IMR-90 (cell line): ENCODE data around the gene MFAP4. TPM values are rescaled to one million over a fixed set of nuclear protein-coding genes. Genes with fewer than 3 reads are reported as not detected.

ENCODE experiments used
- ATAC-seq: fragments of 200-7000 bp; cut with Tn5 transposase; 2 replicates; pipeline ENCODE4 v1.9.1; 2020; ENCODE audit warnings: low read depth, mild to moderate bottlenecking, moderate library complexity
- BruUV-seq: library from RNA; stranded (reverse); fragments of 400-500 nt; replicated peaks from 2 replicates; lab custom pipeline; 2021; lab: Mats Ljungman, UMichigan
- CTCF ChIA-PET: fragments of 300-600 bp; formaldehyde crosslinking; extraction: SDS; loops from one replicate; lab custom pipeline; 2021; ENCODE audit warnings: antibody characterized with exemption; lab: Yijun Ruan, JAX
- POLR2A ChIA-PET: fragments of 300-600 bp; sonication (Branson Sonifier 250); formaldehyde crosslinking; loops from one replicate; lab custom pipeline; 2022; ENCODE audit warnings: antibody characterized with exemption; ENCODE audit not compliant: unreplicated experiment; lab: Charles Lee
- DNase-seq: peaks from one replicate; pipeline ENCODE4 v3.0.0; 2013
- H2AFZ ChIP-seq: replicated peaks from 2 replicates; pipeline ENCODE3; 2013; ENCODE audit warnings: low read length, mild to moderate bottlenecking; ENCODE audit not compliant: poor library complexity
- H2AK5ac ChIP-seq: 2 replicates; pipeline ENCODE4 v1.6.1; 2013; ENCODE audit warnings: low read depth, low read length, inconsistent platforms
- H2AK9ac ChIP-seq: replicated peaks from 2 replicates; pipeline ENCODE3; 2013; ENCODE audit warnings: mild to moderate bottlenecking, low read depth, low read length, moderate library complexity; ENCODE audit not compliant: poor library complexity
- H2BK120ac ChIP-seq: 2 replicates; pipeline ENCODE4 v1.6.1; 2013; ENCODE audit warnings: low read depth, low read length, inconsistent platforms
- H2BK15ac ChIP-seq: 3 replicates; pipeline ENCODE4 v1.6.1; 2013; ENCODE audit warnings: low read depth, low read length, inconsistent platforms
- H2BK20ac ChIP-seq: 2 replicates; pipeline ENCODE4 v1.6.1; 2013; ENCODE audit warnings: low read depth, mild to moderate bottlenecking, inconsistent platforms, low read length, moderate library complexity
- H2BK5ac ChIP-seq: 2 replicates; pipeline ENCODE4 v1.6.1; 2013; ENCODE audit warnings: mild to moderate bottlenecking, low read depth, low read length, inconsistent platforms; ENCODE audit not compliant: poor library complexity, severe bottlenecking
- H3K14ac ChIP-seq: replicated peaks from 2 replicates; pipeline ENCODE4 v1.6.1; 2013; ENCODE audit warnings: low read depth, low read length, inconsistent platforms
- H3K18ac ChIP-seq: 2 replicates; pipeline ENCODE4 v1.6.1; 2013; ENCODE audit warnings: low read depth, low read length, control low read depth
- H3K23ac ChIP-seq: 2 replicates; pipeline ENCODE4 v1.6.1; 2013; ENCODE audit warnings: low read depth, low read length, inconsistent platforms
- H3K27ac ChIP-seq: 2 replicates; pipeline ENCODE4 v1.5.1; 2013; ENCODE audit warnings: mild to moderate bottlenecking, control low read depth, low read length; ENCODE audit not compliant: insufficient read depth
- H3K27me3 ChIP-seq: 2 replicates; pipeline ENCODE4 v1.6.1; 2013; ENCODE audit warnings: low read length; ENCODE audit not compliant: control insufficient read depth, insufficient read depth
- H3K36me3 ChIP-seq: 2 replicates; pipeline ENCODE4 v1.6.1; 2013; ENCODE audit warnings: low read length, mixed read lengths; ENCODE audit not compliant: control insufficient read depth, insufficient read depth
- H3K4ac ChIP-seq: 2 replicates; pipeline ENCODE4 v1.6.1; 2013; ENCODE audit warnings: low read depth, low read length, inconsistent platforms
- H3K4me1 ChIP-seq: 2 replicates; pipeline ENCODE4 v1.6.1; 2013; ENCODE audit warnings: low read length, mixed read lengths; ENCODE audit not compliant: control insufficient read depth, insufficient read depth
- H3K4me2 ChIP-seq: 2 replicates; pipeline ENCODE4 v1.6.1; 2013; ENCODE audit warnings: low read depth, mild to moderate bottlenecking, control low read depth, low read length, moderate library complexity
- H3K4me3 ChIP-seq: 2 replicates; pipeline ENCODE4 v1.5.1; 2013; ENCODE audit warnings: low read depth, mild to moderate bottlenecking, control low read depth, low read length, moderate library complexity; ENCODE audit not compliant: insufficient read depth
- H3K56ac ChIP-seq: 2 replicates; pipeline ENCODE4 v1.6.1; 2013; ENCODE audit warnings: low read length, inconsistent platforms; ENCODE audit not compliant: insufficient read depth; ENCODE audit errors: extremely low read depth
- H3K79me1 ChIP-seq, 2 experiments: 2 replicates each; pipeline ENCODE4 v1.6.1; 2013; ENCODE audit warnings: low read length in 2 of 2, inconsistent platforms in 1 of 2, low read depth in 1 of 2
- H3K9ac ChIP-seq: 2 replicates; pipeline ENCODE4 v1.6.1; 2013; ENCODE audit warnings: low read depth, low read length, control low read depth
- H3K9me1 ChIP-seq: 2 replicates; pipeline ENCODE4 v1.6.1; 2013; ENCODE audit warnings: low read length, inconsistent platforms; ENCODE audit not compliant: insufficient read depth
- H3K9me3 ChIP-seq: 2 replicates; pipeline ENCODE4 v1.6.1; 2013; ENCODE audit warnings: low read length; ENCODE audit not compliant: control insufficient read depth, insufficient read depth
- H4K20me1 ChIP-seq: 2 replicates; pipeline ENCODE4 v1.6.1; 2013; ENCODE audit warnings: low read length, inconsistent platforms; ENCODE audit not compliant: insufficient read depth
- H4K5ac ChIP-seq: 2 replicates; pipeline ENCODE4 v1.6.1; 2013; ENCODE audit warnings: mild to moderate bottlenecking, low read depth, low read length, control low read depth
- H4K8ac ChIP-seq, 2 experiments: 2 replicates each; pipeline ENCODE4 v1.6.1; 2013; ENCODE audit warnings: low read depth in 2 of 2, low read length in 2 of 2, control low read depth in 1 of 2, inconsistent platforms in 1 of 2
- H4K91ac ChIP-seq: 2 replicates; pipeline ENCODE4 v1.6.1; 2013; ENCODE audit warnings: low read depth, low read length, inconsistent platforms; ENCODE audit not compliant: insufficient read depth
- BHLHE40 ChIP-seq: fragments of 150-350 bp; IDR thresholded peaks from 2 replicates; pipeline ENCODE4 v1.6.1; 2016; ENCODE audit warnings: mild to moderate bottlenecking, low read depth, low read length
- CEBPB ChIP-seq: IDR thresholded peaks from 2 replicates; pipeline ENCODE4 v1.6.1; 2012; ENCODE audit warnings: low read depth, low read length, improper control_type of control experiment
- CHD1 ChIP-seq: IDR thresholded peaks from 2 replicates; pipeline ENCODE4 v1.6.1; 2012; ENCODE audit warnings: low read depth, low read length, improper control_type of control experiment
- CTCF ChIP-seq: conservative IDR thresholded peaks from 2 replicates; pipeline ENCODE4 v1.5.1; 2012; ENCODE audit warnings: mild to moderate bottlenecking, low read depth, low read length, improper control_type of control experiment
- ELK1 ChIP-seq: fragments of 150-350 bp; IDR thresholded peaks from 2 replicates; pipeline ENCODE4 v1.6.1; 2016; ENCODE audit warnings: low read depth, mild to moderate bottlenecking, low read length, moderate library complexity, borderline replicate concordance
- FOS ChIP-seq: fragments of 150-350 bp; IDR thresholded peaks from 2 replicates; pipeline ENCODE4 v1.6.1; 2016; ENCODE audit warnings: low read depth, low read length
- MAFK ChIP-seq: IDR thresholded peaks from 2 replicates; pipeline ENCODE4 v1.6.1; 2012; ENCODE audit warnings: low read depth, low read length, improper control_type of control experiment
- MAZ ChIP-seq: IDR thresholded peaks from 2 replicates; pipeline ENCODE4 v1.6.1; 2012; ENCODE audit warnings: low read depth, mild to moderate bottlenecking, low read length, improper control_type of control experiment, moderate library complexity, borderline replicate concordance
- MXI1 ChIP-seq: IDR thresholded peaks from 2 replicates; pipeline ENCODE4 v1.6.1; 2012; ENCODE audit warnings: low read depth, mild to moderate bottlenecking, low read length, moderate library complexity, borderline replicate concordance
- NFE2L2 ChIP-seq: fragments of 150-350 bp; IDR thresholded peaks from 2 replicates; pipeline ENCODE4 v1.6.1; 2016; ENCODE audit warnings: low read depth, mild to moderate bottlenecking, low read length
- POLR2A ChIP-seq: IDR thresholded peaks from 2 replicates; pipeline ENCODE4 v1.6.1; 2012; ENCODE audit warnings: mild to moderate bottlenecking, low read depth, low read length
- RAD21 ChIP-seq: IDR thresholded peaks from 2 replicates; pipeline ENCODE4 v1.6.1; 2012; ENCODE audit warnings: low read length, improper control_type of control experiment
- RCOR1 ChIP-seq: IDR thresholded peaks from 2 replicates; pipeline ENCODE4 v1.6.1; 2012; ENCODE audit warnings: mild to moderate bottlenecking, low read length, improper control_type of control experiment; ENCODE audit not compliant: insufficient replicate concordance
- RFX5 ChIP-seq: IDR thresholded peaks from 2 replicates; pipeline ENCODE4 v1.8.0; 2012; ENCODE audit warnings: low read depth, mild to moderate bottlenecking, low read length, moderate library complexity
- WGBS, 2 experiments: methylation state at CpG; one replicate each; pipeline versions ENCODE4 v1.1.5 to v1.1.7; 2013; ENCODE audit warnings: missing lambda C conversion rate in 2 of 2; ENCODE audit not compliant: insufficient read length in 1 of 2; ENCODE audit errors: extremely low coverage in 2 of 2; 5-methylcytosine and 5-hydroxymethylcytosine counted together
- dilution Hi-C: fragments of 300-500 bp; cut with HindIII; formaldehyde crosslinking; loops from one replicate; pipeline ENCODE4 v1.14.3; 2018; ENCODE audit warnings: low sequenced_read_pairs; ENCODE audit not compliant: unreplicated experiment
- in situ Hi-C: fragments of 300-500 bp; cut with MboI; formaldehyde crosslinking; loops from 3 replicates; pipeline ENCODE4 v1.14.3; 2019; ENCODE audit warnings: low sequenced_read_pairs, inconsistent platforms, mixed read lengths
- intact Hi-C: fragments of 100-400 bp; cut with micrococcal nuclease; formaldehyde crosslinking; loops from 2 replicates; pipeline ENCODE4 v1.10.0; 2022
- polyA plus RNA-seq, 3 experiments: library from polyadenylated mRNA; depleted of rRNA; stranded (reverse); fragments of >200 nt; gene quantifications; 2 replicates each; pipeline ENCODE4 v1.2.3, GENCODE V29; 2012; ENCODE audit warnings: low replicate concordance in 1 of 3
- total RNA-seq: library from RNA; depleted of rRNA; stranded (reverse); fragments of >200 nt; gene quantifications from 2 replicates; pipeline ENCODE4 v1.2.3, GENCODE V29; 2012
- TF ChIP-seq, protein P1 (sequence below): fragments of 150-350 bp; IDR thresholded peaks from 2 replicates; pipeline ENCODE4 v1.6.1; 2017; ENCODE audit warnings: mild to moderate bottlenecking, antibody characterized with exemption, low read length, low read depth

Gene MFAP4
- total and polyA plus RNA-seq, 2 of the 4 experiments (the other 2 are of a cell fraction) = 7.0 to 71.6 TPM

DNA sequence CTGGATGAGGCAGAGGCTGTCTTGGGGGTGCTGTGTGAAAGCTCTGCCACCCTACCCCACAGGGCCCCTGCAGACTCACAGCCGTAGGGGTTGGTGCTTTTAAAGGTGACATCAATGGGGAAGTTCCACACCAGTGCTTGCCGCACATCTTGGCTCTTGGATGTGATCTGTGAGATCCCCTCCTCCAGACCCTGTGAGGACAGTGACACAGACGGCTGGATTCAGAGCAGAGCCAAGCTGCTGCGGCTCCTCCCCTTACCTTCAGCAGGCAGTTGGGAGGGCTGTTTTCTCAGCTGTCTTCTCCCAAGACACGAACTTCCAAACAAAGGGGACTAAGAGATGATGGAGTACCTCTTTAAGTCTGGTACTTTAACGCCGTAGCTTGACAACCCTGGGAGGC, 29.2 kb downstream of the MFAP4 start:
- no peak overlapping the region for H2BK20ac ChIP-seq
- peaks cover 9% of the 10 kb centered on the region for H3K9me1 ChIP-seq
- ATAC-seq = no peak
- peaks cover 6% of the 10 kb centered on the region for H3K36me3 ChIP-seq
- no peak overlapping the region for H3K56ac ChIP-seq
- H3K4me1 ChIP-seq = no peaks in the 10 kb centered on the region
- no peak overlapping the region for H3K4me2 ChIP-seq
- H2AK5ac ChIP-seq = no peak overlapping the region
- no peak overlapping the region for H4K91ac ChIP-seq
- H3K27ac ChIP-seq = no peak overlapping the region
- intact Hi-C loops = no loop called here
- no peak overlapping the region for H2BK120ac ChIP-seq
- no peak overlapping the region for H3K4me3 ChIP-seq
- no peak overlapping the region for H2BK15ac ChIP-seq
- dilution Hi-C loops = no loop called here
- H3K79me1 ChIP-seq = peaks cover 4 to 11% of the 10 kb centered on the region in 2 experiments; a peak in 3 of 4 replicates
- H4K20me1 ChIP-seq = no peaks in the 10 kb centered on the region; the same call in 1 of the 2 replicates
- H2BK5ac ChIP-seq = no peak overlapping the region
- H4K5ac ChIP-seq = no peak overlapping the region
- H3K4ac ChIP-seq = no peak overlapping the region
- H3K27me3 ChIP-seq = no peaks in the 10 kb centered on the region
- CTCF ChIA-PET = no interaction called here
- H2AFZ ChIP-seq = no peak overlapping the region
- no peak overlapping the region for H3K14ac ChIP-seq
- no peak overlapping the region for H4K8ac ChIP-seq
- no peak overlapping the region for H3K18ac ChIP-seq
- TF ChIP-seq RAD21 (no peak), POLR2A (no peak), NFE2L2 (no peak), CEBPB (no peak), FOS (no peak), ELK1 (no peak), MAFK (no peak), MAZ (no peak), CTCF (no peak), CHD1 (no peak), RFX5 (no peak), RCOR1 (no peak), MXI1 (no peak), BHLHE40 (no peak)
- TF ChIP-seq, protein P1, sequence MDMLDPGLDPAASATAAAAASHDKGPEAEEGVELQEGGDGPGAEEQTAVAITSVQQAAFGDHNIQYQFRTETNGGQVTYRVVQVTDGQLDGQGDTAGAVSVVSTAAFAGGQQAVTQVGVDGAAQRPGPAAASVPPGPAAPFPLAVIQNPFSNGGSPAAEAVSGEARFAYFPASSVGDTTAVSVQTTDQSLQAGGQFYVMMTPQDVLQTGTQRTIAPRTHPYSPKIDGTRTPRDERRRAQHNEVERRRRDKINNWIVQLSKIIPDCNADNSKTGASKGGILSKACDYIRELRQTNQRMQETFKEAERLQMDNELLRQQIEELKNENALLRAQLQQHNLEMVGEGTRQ = no peak
- no peak overlapping the region for H3K23ac ChIP-seq
- POLR2A ChIA-PET = no interaction called here
- in situ Hi-C loops = no loop called here
- no peak overlapping the region for H2AK9ac ChIP-seq
- WGBS, 2 experiments = 71% methylated on average over 2 of the region's 7 CpGs; no CpG with 5 or more reads in 1 of the 2 experiments
- no TSS peak for BruUV-seq
- no peak overlapping the region for H3K9ac ChIP-seq
- H3K9me3 ChIP-seq = no peaks in the 10 kb centered on the region
- DNase-seq = no peak
